GM18508 (cell line): ENCODE measurements around the gene EXOC4.

Experiments used
- ATAC-seq: cut with Tn5 transposase; IDR thresholded peaks from one replicate; pipeline ENCODE4 v1.9.1; 2021; ENCODE audit warnings: moderate number of reproducible peaks; ENCODE audit not compliant: insufficient read depth, unreplicated experiment

The EXOC4 gene

DNA sequence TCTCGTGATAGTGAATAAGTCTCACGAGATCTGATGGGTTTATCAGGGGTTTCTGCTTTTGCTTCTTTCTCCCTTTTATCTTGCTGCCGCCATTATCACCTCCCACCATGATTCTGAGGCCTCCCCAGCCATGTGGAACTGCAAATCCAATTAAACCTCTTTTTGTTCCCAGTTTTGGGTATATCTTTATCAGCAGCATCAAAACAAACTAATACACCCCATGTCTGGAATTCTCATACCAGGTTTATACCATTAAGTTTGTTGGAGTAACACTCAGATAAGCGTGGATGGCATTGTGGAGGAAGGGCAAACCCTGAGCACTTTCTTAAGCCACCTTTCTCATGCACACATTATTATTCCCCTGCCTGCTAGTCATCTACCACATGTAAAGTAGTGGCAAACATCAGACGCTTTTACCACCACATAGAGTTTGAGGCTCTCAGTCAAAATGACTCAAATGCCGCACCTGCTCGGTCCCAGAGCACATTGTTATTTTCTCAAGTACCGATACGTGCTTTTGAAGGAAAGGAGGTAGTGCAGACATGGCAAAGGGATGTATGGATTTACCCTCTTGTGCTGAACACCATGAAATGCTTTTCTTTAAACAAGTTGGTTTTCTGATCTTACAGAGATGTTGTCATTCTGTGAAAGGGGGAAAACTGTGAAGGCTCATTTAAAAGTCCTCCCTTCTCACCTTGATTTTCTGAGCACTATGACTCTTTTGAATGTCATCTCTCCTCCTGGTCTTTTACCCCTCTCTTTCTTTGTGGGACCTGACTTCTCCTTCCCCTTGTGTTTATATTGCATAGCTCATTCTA, 429.7 kb downstream of the EXOC4 start:
- ATAC-seq: no peak

DNA sequence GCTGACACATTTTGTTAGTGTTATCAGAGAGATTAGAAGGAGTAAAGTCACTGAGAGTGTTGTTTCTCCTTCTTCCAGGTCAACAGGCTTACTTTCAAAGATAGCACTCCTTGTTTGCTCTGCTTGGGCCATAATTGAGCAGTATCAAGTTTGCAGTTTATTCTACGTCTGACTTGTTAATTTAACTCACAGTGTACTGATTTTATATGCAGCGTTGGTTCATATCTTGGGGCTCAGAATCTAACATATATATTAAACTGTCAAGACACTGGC, 430.2 kb downstream of the EXOC4 start:
- ATAC-seq: no peak

DNA sequence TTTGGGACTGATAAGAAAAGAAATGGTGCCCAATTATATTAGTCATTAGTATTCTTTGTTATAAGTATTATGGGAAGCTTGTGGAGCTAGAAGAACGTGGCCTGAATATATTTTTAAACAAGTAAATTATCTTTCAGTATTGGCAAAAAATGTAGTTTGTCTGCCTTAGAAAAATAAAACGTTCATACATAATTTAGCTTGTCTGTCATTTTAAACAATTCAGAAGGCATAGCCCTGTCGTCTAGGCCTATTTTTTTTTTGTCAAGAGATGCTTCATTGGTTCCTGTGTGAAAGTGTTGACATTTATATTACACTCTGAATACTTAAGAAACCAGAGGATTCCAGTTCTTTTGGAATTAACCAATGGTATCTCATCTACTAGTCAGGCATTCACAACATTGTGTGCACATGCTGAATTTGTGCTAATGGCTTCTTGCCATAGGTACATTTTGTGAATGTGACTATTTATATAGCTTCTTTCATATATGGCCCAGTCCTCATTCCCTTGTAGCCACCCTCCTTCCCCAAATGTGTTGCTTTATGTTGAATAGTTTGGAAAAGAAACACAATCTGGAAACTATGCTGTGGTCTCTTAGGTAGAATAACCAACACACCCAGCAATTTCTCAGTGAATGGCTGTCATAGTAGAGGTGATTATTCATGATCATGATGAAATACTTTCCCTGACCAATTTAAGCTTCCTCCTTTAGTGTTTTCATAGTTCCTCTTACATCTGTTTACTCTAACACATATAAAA, 435.8 kb downstream of the EXOC4 start:
- ATAC-seq: no peak

DNA sequence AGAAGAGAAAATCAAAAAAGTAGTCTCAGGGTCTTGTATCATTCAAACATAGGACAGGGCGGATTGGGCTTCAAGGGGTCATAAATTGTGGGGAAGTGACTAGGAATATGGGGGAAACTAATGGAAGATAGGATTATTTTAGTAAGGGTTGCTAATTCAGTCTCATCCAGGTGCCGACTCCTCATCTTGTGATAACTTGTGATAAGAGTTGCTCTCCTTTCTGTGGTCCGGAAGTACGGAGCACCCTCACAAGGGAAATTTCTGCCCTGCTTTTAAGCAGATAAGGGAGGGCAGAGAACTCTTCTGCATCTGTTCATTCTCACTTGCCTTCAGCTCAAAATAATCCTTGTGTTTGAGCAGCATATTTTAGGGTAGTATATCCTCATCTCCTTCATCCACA, 437.9 kb downstream of the EXOC4 start:
- no peak for ATAC-seq

DNA sequence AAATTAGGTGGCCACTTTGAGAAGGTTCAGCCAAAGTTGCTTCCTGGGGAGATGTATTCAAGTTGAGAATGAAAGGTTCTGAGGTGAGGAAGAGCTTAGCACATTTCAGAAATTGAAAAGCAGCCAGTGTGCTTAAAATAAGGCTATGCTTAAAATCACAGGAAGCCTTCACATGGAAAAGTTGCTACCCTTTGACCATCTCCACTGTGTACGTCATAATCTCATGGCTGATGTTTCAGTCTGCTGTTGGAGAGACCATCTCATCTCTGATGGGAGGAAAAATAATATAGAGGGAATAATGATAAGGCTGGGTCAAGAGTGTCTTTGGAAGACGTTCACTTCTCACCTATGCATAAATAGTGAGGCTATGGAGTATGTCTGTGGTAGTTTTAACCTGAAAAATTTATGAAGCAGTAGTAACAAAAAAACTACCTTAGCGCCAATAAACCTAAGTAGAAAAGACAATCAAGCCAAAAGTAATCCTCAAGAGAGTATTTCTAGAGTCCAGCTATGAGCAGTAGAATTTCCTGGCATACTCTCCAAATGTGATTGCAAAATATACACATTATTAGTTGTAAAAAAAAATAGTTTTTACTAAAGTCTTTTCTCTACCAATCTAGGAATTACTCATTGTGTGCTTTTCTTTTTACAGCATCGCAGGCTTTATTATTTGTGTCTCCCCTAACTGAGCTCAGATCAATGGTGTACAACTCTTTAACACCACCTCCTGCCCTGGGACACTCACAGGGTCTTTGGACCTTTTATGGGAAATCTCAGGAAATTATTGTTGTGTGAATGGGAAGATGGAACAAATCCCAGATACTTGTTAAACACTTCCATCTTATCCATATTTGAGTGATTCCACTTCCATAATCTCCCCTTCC, 439.1 kb downstream of the EXOC4 start:
- ATAC-seq: no peak

DNA sequence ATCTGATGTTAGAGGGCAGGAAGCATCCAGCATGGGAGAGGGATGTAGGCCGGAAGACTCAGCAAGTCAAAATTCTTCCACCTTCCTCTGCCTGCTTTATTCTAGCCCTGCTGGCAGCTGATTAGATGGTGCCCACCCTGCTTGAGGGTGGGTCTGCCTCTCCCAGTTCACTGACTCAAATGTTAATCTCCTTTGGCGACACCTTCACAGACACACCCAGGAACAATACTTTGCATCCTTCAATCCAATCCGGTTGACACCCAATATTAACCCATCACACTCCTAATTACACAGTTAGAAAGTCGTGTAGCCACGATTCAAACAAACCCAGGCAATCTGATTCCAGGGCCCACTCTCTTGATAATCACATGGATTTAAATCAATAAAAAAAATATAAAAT, 440.4 kb downstream of the EXOC4 start:
- ATAC-seq: no peak

DNA sequence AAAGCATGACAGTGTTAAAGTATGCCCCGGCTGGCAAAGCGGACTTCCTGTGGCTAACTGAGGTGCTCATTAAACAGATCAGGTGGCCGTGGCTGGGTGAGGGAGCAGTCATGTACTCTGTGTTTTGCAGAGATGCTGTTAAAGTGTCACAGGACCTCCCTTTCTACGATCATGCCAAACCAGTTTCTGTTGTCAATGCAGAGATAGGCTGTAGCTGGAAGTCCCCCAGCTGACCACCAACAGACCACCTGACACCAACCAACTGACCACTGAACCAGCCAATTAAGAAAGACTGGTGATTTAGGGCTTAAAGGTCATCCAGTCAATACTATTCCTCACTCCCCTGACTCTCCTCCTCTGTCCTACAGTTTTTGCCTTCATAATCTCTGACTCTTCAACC, 443.2 kb downstream of the EXOC4 start:
- no peak for ATAC-seq

DNA sequence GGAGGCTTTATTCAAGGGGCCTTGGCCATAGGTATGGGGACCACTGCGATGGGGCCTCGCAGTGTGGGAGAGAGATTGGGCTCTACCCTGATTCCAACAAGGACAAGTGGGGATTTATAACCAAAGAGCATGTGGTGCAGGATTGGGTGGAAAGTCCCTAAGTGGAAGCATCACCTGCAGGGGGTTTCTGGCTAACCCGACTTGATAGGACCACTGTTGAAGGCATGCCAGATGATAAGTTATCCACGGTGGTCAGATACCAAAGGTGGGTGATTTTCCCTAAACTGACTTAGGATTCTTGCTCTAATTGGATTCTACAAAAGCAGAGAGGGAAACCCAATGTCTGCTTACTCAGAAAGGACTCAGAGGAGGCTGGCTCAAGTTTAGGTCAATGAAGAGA, 444.7 kb downstream of the EXOC4 start:
- no peak for ATAC-seq

DNA sequence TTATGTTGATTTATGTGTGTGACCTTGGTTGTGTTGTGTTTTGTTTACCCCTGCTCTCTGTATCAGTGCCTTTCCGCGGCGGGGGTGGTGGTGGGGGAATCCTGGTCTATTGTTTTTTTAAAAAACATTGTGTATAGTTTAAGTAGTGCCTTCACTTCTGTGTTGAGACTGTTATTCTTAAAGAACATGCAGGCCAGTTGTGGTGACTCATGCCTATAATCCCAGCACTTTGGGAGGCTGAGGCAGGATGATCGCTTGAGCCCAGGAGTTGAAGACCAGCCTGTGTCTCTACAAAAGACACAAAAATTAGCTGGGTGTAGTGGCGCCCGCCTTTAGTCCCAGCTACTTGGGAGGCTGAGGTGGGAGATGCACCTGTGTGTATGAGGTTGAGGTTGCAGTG, 445.2 kb downstream of the EXOC4 start:
- no peak for ATAC-seq

DNA sequence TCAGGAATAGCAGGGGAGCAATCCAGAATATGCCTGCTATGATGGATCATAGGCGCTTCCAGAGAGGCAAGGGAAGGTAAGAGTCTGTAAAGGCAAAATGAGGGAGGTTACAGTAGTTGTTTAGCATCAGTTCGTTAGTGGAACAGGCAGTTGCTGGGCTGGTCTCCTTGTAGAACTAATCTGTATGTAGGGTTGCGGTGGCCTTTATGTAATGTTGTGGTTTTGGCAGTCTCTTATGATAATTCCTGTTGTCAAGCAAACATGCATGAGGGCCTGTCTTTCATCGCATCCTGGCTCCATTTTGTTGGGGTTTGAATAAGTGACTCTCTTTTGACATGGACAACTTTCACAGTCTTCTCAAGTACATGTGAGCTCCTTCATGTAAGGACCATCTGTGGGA, 446.5 kb downstream of the EXOC4 start:
- no peak for ATAC-seq

DNA sequence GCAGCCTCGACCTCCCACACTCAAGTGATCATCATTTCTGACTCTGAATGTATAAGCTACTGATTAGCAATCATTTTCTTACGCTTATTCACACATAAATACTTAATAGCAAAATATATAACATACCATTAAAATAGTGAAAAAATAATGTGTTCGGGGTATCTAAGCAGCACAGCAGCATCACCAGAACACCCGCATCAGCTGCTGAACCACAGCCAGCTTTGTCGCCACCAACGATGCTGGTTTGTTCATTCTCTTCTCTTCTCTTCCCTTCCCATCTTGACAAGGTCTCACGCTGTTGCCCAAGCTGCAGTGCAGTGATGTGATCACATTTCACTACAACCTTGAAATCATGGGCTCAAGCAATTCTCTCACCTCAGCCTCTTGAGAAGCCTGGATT, 449.2 kb downstream of the EXOC4 start:
- no peak for ATAC-seq

DNA sequence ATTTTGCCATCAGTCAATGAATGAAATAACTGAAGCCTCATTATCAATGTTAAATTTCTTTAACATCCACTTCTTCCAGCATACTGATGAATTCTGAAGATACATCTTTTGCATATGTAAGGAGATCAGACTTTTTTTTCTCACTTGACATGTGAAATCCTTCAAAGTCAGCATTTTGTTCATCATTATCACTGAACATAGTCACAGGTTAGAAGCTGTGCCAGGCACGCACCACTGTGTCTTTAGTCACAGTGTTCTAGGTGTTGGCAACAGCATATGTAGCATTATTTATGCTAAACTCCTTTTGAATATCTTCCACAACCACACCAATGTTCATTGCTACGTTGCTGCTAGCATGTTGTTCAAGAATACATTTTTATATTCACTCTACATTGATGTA, 450.1 kb downstream of the EXOC4 start:
- no peak for ATAC-seq

DNA sequence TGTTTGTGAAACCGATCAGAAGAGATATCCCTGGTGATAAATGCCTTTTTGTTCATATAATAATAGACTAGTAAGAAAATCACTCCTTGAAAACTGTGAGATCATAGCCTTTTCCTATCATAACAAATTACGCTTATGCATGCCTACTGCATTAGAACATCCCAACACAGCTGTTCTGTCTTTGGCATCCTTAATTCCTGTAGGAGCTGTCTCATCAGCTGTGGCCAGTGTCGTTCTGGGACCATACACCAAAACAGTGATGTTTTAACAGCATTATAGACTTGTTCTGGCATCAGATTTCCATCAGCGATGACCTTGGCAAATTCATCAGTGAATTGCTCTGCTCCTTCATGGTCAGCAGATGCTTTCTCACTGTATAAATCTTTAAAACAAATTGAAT, 450.7 kb downstream of the EXOC4 start:
- no peak for ATAC-seq

DNA sequence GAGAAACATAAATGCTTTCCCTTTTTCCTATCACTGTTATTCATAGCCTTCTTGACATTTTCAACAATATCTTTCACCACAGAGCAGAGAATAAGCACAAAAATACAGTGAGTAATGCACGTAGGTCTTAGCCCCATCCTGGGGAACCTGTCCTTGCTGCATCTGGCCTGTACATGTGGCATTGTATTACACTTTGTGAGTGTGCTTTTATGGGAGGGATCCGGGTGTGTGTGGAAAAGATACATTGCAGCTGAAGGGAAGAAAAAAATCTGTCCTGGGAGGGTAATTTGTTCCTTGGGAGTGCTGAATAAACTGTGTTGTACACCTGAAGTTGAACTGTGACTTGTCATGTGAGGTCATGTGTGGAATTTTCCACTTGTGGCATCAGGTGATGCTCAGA, 451.6 kb downstream of the EXOC4 start:
- no peak for ATAC-seq

DNA sequence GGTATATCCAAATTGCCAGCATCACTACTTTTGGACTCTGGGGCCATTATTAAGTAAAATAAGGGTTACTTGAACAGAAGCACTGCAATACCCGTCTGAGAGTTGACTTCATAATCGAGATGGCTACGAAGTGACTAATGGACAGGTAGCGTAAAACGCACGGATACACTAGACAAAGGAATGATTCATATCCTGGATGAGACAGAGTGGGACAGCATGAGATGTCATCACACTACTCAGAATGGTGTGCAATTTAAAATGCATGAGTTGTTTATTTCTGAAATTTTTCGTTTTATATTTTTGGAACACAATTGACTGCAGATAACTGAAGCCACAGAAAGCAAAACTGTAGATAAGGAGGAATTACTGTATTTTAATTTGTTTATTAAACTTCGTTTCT, 452.7 kb downstream of the EXOC4 start:
- no peak for ATAC-seq

DNA sequence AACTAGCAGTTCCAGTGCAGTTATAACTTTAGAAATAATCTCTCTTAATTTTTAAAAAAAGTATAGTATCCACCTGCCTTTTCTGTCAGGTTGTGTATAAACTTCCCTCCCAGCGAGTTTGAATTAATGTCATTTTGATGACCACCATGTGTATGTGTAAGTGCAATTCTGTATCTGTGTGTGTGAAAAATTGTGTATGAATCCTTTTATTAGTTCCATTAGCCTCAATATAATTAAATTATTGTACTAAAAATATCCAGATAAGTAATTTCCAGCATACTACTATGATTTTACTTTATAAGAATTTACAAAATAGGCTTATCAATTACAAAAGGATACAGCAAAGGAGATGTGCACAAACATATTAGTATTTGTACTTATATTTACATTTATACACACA, 453.1 kb downstream of the EXOC4 start:
- ATAC-seq: no peak

DNA sequence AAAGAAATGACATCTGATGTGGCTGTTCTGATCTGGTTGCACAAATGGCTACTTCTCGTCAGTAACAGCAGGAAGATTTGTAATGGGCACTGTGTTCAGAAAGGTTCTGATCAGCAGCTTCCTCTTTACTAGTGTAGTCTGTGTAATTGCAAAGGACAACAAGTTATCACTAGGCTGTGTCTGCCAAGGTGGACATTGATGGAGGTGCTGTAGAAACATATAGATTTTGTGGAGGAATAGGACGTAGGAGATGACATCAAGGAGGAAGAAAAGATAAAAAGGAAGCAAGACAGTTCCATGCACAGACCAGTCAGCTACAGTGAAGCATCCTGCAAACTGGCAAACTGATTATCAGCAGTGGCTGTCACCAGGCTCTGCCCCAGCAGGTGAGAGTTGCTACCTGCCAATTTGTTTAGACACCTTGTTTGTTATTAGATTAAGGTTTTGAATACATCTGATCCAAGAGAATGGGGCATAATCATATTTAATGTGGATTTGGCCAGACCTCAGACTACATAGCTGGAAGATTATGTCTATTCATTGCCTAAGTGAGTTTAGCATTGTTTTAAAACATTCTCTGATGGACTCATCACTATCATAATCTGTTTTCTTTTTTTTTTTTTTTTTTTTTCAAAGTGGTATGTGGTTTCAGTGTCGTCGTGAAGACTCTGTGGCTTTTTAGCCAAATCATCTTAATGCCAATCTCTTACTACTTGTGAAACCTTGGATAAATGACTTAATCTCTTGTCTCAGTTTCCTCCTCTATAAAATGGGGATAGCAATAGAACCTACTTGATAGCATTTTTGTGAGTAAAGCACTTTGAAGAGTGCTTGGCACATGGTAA, 456.4 kb downstream of the EXOC4 start:
- no peak for ATAC-seq

DNA sequence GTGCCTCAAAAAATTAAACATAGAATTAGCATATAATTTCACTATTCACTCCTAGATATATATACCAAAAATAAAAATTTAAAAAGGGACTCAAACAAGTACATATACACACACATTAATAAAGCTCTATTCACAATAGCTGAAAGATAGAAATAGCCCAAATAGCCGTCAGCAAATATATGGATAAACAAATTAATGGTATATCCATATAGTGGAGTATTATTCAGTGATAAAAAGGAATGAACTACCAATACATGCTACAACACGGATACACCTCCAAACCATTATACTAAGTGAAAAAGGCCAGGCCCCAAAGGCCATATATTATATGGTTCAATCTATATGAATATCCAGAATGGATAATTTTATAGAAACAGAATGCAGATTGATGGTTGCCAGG, 459.7 kb downstream of the EXOC4 start:
- ATAC-seq: no peak

DNA sequence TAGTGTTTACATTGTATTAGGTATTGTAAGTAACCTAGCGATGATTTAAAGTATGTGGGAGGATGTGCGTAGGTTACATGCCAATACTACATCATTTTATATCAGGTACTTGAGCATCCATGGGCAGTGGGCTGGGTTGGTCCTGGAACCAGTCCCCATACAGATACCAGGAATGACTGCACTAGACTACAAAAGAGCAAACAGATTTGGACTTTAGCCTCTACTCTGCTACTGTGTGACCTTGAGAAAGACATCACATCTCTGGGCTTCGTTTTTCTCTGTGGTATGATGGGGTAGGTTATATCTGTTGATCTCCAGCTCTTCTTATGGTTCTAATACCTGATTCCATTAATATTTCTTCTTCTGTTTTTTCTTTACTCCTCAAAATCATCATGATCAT, 461.8 kb downstream of the EXOC4 start:
- no peak for ATAC-seq

DNA sequence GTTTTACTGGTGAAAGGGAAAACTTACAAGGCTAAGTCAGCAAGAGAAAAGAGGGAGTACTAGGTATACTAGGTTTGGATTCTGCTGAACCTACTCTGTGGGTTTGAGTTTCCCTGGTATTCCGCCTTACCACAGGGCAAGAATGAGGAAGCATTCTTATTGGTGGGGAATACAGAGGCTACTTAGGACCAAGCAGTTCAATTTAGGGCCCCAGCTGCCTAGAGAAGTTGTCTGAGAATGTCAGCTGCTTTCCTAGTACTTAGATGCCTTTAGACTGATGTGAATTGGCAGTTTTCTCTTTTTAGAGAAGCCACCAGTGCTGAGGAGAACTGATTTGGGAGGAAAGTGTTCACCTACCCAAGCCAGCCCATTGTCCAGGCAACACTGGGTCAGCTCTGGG, 465.3 kb downstream of the EXOC4 start:
- ATAC-seq: no peak
